ENCODE results near the gene DEPDC1. TPM values are rescaled to one million over a fixed set of nuclear protein-coding genes. Genes with fewer than 3 reads are reported as not detected.

DEPDC1 gene
- total RNA-seq, 2 donors from 2014 or later: 6.1 to 24.1 TPM

DNA sequence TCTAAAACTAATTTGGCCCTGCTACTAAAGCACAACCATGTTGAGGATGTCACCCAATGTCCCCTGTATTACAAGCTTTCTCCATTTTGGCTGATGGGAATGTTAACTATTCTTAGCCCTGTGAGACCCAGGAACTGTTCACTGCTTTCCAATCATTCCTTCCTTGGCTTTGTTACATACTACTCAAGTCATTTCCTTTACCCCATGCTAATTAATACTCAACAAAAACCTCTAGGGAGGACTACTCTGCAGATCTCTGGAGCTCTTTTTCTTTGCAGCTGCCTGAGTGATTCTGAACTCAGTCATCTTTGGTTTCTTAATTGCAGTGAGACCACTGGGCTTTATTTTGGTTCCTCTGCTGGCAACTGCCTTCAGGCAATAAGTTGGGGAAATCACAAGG is 23.8 kb downstream of the DEPDC1 start:
- no peak for DNase-seq
- Histone ChIP-seq H3K36me3 (no peaks in the 10 kb centered on the region), H3K9ac (ENCODE audit: low read depth in 2 of 2, low read length in 2 of 2) (no peak overlapping the region), H3K9me3 (no peaks in the 10 kb centered on the region), H3K27ac (no peak overlapping the region), H3K4me3 (no peak overlapping the region), H3K27me3 (no peaks in the 10 kb centered on the region), H3K4me1 (no peaks in the 10 kb centered on the region)
- TF ChIP-seq, protein P1, sequence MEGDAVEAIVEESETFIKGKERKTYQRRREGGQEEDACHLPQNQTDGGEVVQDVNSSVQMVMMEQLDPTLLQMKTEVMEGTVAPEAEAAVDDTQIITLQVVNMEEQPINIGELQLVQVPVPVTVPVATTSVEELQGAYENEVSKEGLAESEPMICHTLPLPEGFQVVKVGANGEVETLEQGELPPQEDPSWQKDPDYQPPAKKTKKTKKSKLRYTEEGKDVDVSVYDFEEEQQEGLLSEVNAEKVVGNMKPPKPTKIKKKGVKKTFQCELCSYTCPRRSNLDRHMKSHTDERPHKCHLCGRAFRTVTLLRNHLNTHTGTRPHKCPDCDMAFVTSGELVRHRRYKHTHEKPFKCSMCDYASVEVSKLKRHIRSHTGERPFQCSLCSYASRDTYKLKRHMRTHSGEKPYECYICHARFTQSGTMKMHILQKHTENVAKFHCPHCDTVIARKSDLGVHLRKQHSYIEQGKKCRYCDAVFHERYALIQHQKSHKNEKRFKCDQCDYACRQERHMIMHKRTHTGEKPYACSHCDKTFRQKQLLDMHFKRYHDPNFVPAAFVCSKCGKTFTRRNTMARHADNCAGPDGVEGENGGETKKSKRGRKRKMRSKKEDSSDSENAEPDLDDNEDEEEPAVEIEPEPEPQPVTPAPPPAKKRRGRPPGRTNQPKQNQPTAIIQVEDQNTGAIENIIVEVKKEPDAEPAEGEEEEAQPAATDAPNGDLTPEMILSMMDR (IDR thresholded peaks at IDR 0.05): no peak
- intact Hi-C loops (cut with DNase I): loop anchor here (5.0 to 10.0 kb wide), 2 partner anchors 122 to 1264 kb away; no protein-coding TSS in a partner anchor

DNA sequence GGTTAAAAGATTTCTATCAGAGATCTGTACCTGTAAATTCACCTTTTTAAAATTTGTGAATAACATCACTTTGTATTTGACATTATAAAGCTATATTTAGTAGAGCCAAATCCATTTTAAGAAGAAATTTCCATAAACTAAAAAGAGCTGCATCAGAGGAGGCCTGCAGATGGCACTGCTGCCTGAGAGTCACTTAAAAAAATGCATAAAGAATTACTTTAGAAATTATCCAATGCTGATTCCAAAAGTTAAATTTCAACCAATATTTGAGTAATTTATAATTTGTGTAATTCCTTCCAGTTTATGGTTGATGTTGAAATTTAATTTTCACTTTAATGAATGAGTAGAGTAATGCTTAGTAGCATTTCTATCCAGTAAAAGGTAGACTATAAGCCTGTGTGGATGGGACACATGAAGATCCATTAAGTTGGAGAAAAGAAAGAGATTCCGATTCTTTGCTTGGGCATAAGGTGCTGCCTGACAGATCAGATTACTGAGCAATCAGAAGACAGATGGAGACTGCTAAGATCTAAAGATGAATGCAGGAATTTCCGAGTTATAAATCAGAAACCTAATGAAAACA is 26.4 kb downstream of the DEPDC1 start:
- DNase-seq: no peak
- TF ChIP-seq, protein P1 (IDR thresholded peaks at IDR 0.05): peak; percentile 41
- H3K27ac ChIP-seq: no peak overlapping the region
- H3K36me3 ChIP-seq: no peaks in the 10 kb centered on the region
- H3K9me3 ChIP-seq: no peaks in the 10 kb centered on the region
- H3K4me3 ChIP-seq: no peak overlapping the region
- no peaks in the 10 kb centered on the region for H3K4me1 ChIP-seq
- no peak overlapping the region for H3K9ac ChIP-seq (ENCODE audit: low read depth in 2 of 2, low read length in 2 of 2)
- no peaks in the 10 kb centered on the region for H3K27me3 ChIP-seq
- intact Hi-C loops (cut with DNase I): loop anchor here (5.0 to 10.0 kb wide), 2 partner anchors 124 to 1267 kb away; no protein-coding TSS in a partner anchor

DNA sequence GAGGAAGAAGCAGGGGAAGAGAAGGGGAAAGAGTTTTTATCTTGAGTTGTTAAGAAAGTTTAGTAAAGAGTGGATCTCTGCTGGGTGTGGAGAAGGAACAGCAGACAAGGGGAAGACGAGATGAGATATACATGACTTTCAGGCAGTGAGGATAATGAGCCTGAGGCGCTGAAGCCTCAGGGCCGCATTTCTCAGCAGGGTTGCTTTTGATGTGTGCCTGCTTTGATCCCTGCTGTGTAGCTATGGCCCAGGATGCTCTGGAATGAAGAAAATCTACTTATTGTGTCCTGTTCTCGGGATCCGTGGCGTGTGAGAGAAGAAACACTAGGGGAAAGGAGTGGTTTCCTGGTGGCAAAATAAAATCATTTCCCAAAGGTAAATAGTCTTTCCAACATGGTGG is 32.0 kb downstream of the DEPDC1 start:
- no peak overlapping the region for H3K27ac ChIP-seq
- intact Hi-C loops (cut with DNase I): no loop called here
- no peaks in the 10 kb centered on the region for H3K9me3 ChIP-seq
- TF ChIP-seq, protein P1 (IDR thresholded peaks at IDR 0.05): no peak
- no peak overlapping the region for H3K9ac ChIP-seq (ENCODE audit: low read depth in 2 of 2, low read length in 2 of 2)
- no peaks in the 10 kb centered on the region for H3K4me1 ChIP-seq
- no peak for DNase-seq
- no peak overlapping the region for H3K4me3 ChIP-seq
- no peaks in the 10 kb centered on the region for H3K36me3 ChIP-seq
- H3K27me3 ChIP-seq: no peaks in the 10 kb centered on the region

DNA sequence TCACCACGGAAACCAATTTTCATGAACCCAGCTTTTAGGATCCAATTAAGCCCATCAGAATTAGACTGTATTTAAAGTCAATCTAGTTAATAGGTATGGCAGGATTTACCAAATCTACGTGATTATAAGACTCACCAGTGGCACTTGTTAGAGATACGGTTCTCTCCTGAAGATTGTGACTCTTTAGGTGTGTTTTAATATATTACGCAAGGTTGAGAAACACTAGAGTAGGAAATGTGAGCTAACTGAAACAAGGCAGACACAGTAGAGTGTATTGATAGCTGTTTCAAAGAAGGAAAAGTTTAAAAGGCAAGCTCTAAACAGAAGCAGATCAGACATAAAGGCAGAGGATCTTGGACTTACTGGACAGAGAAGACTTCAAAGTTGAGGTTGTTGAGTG is 35.9 kb downstream of the DEPDC1 start:
- H3K36me3 ChIP-seq: no peaks in the 10 kb centered on the region
- H3K9me3 ChIP-seq: no peaks in the 10 kb centered on the region
- no peak for DNase-seq
- intact Hi-C loops (cut with DNase I): no loop called here
- H3K9ac ChIP-seq (ENCODE audit: low read depth in 2 of 2, low read length in 2 of 2): no peak overlapping the region
- H3K4me3 ChIP-seq: no peak overlapping the region
- no peak overlapping the region for H3K27ac ChIP-seq
- H3K27me3 ChIP-seq: no peaks in the 10 kb centered on the region
- H3K4me1 ChIP-seq: no peaks in the 10 kb centered on the region
- TF ChIP-seq, protein P1 (IDR thresholded peaks at IDR 0.05): no peak

DNA sequence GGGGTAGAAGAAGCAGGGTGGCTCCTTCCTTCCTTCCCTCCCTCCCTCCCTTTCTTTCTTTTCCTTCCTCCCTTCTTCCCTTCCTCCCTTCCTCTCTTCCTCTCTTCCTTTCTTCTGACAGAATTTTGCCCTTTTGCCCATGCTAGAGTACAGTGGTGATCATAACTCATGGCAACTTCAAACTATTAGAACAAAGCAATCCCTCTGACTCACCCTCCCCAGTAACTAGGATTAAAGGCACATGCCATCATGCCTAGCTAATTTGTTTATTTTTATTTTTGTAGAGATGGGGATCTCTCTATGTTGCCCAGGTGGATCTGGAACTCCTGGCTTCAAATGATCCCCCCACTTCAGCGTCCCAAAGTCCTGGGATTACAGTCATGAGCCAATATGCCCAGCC is 37.1 kb downstream of the DEPDC1 start:
- TF ChIP-seq, protein P1 (IDR thresholded peaks at IDR 0.05): no peak
- Histone ChIP-seq H3K4me1 (no peaks in the 10 kb centered on the region), H3K36me3 (no peaks in the 10 kb centered on the region), H3K27me3 (no peaks in the 10 kb centered on the region), H3K4me3 (no peak overlapping the region), H3K9ac (ENCODE audit: low read depth in 2 of 2, low read length in 2 of 2) (no peak overlapping the region), H3K9me3 (no peaks in the 10 kb centered on the region), H3K27ac (no peak overlapping the region)
- intact Hi-C loops (cut with DNase I): no loop called here
- DNase-seq: no peak
